Activated T-cell treated with anti-CD3 and anti-CD28 coated beads, Interleukin-2, amount 50 U/mL, for 1 hour (primary cell): Measurements from ENCODE around the gene GPR176.

Source experiments
- DNase-seq: peaks from one replicate; pipeline ENCODE4 v3.0.0-alpha.2; 2020

The GPR176 gene, protein sequence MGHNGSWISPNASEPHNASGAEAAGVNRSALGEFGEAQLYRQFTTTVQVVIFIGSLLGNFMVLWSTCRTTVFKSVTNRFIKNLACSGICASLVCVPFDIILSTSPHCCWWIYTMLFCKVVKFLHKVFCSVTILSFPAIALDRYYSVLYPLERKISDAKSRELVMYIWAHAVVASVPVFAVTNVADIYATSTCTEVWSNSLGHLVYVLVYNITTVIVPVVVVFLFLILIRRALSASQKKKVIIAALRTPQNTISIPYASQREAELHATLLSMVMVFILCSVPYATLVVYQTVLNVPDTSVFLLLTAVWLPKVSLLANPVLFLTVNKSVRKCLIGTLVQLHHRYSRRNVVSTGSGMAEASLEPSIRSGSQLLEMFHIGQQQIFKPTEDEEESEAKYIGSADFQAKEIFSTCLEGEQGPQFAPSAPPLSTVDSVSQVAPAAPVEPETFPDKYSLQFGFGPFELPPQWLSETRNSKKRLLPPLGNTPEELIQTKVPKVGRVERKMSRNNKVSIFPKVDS

DNA sequence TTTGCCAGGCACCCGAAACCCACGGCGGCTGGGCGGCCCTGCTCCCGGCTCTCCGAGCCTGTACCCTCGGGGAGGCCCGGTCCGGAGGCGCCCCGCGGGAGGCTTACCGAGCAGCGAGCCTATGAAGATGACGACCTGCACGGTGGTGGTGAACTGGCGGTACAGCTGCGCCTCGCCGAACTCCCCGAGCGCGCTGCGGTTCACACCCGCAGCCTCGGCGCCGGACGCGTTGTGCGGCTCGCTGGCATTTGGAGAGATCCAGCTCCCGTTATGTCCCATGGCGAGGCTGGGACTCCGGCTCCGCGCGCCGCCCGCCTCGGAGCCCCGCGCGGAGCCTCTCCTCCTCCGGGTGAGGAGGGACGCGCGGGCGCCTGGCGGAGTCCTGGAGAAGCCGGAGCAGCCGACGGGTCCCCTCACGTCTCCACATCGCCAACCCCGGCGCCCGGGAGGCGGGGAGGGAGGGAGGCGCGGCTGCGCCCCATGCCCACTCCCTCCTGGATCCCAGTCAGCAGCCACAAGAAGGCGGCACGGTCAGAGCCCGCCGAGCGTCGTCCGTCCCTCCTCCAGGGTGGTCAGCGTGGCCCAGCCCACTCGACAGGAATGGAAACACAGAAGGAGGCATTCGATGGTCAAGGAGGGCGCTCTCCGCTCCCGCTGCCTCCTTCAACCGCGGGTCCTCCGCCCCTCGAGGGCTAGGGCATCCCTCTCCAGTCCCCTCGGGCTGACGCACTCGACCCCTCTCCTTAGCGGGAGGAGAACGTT is at the start of gene GPR176:
TSS of gene GPR176 (minus strand) at position 519 of the 762 bp plus-strand sequence. CDS start at position 279, 240 bp downstream.
- peak; percentile 50 for DNase-seq

DNA sequence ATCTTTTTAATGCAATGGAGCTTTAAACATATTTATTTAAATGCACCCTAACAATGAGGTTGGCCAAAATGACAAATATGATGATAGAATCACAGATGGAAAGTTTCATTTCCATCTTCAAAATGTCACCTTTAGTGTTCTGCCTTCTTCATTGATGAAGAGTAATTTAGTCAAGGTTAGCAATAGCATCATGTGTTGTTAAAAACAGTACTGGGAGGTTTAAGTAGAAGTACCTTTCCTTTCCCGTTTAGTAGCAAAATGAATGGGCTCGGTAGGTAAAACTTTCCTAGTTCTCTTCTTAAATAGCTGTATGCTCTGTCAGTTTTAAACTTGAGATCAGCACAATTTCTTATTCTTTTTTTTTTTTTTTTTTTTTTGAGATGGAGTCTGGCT is 48.9 kb upstream of the GPR176 start:
- DNase-seq: no peak

DNA sequence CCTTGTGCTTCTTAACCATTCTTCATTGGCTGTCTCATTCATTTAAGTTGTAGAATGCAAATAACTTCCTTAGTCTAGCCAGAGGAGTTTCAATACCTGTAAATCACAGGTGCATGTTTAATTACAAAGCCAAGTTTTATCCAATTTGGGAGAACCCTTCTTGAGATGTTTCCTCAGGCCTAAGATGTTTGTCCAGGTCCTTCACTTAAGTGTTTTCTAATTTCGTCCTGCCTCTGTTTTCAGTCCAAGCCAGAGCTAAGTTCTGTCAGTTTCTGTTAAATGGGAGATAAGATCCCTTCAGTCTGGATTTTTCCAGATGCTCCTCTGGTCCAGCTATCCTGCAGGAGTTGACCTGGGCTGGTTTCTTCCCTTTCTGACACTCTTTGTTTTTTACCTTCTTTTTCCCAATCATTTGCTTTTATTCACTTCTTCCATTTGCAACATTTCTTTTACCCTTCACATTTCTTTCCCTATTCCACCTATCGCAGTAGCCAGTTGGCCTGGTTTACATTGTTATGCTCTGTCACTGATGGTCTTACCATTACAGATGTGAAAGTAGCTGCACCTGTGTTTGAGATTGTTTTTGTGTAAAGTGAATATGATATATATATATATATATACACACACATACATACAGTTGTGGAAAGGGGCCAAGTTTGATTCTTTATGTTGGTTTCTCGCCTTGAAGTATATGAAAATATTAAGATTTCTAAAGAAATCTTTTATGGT is 48.4 kb upstream of the GPR176 start:
- DNase-seq: no peak

DNA sequence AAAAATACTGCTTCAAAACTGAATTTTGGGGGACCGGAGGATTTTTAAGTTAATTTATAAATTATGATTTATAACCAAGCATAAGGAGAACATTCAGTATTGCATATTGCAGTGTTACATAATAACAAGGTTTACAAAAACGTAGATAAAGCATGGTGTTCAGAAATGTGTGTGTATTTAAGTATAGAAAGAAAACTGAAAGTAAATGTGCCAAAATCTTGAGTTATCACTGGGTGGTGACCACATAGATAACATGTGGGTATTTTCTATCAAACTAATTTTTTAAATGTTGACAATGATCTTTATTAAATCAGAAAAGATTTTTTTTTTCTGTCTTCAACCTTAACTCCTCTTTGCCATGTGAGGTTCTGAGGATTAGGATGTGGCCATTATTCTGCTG is 46.5 kb upstream of the GPR176 start:
- DNase-seq: no peak

DNA sequence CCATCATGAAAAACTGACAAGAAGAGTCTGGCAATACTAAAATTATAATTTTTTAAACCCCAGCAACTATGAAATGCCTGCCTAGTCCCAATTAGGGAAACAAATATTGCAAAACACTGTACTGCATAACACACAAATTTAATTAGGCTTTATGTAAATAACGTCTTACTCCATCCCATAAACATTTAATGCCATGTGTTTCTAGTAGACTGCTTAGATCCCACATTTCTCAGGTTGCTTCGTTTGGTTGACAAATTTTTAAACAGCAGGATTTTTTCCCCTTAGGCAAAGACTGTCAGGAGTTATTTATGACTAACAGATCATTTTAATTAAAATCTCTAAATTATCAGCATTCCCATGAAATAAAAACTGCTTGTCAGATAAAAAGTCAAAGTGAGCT is 43.7 kb upstream of the GPR176 start:
- no peak for DNase-seq

DNA sequence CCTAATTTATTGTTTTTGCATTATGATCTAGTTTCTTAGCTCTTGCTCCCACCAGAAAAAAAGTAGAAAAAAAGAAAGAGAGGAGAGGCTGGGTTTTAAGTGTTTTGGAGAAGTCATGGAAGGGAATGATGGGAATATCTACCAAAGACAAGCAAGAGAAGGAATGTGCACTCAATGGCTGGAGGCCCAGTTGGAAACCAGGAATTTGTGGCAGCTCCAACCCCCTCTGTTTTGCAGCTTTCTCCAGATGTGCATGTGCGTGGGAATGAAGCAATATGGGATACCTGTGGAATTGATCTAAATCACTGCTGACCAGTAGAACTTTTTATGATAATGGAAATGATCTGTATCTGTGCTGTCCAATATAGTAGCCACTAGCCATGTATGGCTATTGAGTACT is 41.0 kb upstream of the GPR176 start:
- no peak for DNase-seq

DNA sequence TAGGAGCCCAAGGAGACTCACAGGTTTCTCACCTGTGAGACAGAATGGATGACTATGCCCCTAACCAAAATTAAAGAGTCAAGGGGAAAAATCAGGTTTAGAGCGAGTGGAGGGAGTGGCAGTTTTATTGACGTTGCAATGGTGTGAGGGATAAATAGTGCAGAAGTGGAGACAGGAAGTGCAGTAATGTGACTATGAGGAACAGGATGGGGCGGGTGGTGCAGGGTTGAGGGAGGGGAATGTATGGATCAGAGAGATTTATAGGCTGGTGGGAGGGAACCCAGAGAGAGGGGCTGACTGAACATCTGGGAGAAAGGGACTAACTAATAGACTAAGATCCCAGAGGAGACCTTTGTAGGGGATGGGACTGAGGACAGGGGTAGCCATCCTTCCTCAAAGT is 40.3 kb upstream of the GPR176 start:
- no peak for DNase-seq

DNA sequence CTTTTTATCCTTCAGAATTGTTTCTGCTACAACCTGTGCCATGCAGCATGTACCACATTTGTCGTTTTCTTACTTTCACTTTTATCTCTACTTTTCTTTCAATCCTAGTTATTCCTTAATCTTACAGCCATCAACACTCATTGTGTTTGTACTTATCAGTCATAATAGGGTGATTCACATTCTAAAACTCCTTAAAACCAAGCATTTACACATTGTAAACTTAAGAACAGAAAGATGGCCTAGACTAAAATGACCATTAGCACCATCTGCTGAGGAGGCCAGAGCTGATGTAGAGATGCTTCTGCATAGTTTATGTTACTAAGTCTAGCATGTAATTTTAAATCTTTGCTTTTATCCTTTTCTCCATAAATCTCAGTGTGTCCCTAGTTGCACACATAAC is 39.3 kb upstream of the GPR176 start:
- DNase-seq: no peak

DNA sequence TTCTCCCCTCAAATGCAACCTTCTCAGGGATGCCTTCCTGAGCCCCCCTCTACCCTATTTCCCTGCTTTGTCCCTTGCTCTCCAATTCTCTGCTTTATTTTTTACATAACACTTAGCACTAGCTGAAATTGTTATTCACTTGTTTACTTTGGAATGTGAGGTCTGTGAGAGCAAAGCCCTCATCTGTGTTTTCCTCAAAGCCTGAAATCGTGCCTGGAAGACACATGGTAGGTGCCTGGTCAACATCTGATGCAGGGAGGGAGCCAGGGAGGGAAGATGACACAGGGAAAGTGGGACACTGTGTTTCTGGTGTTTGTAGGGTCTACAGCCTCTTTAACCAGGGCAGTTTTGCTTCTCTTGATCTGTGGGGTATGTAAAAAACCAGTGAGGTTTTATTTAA is 37.4 kb upstream of the GPR176 start:
- no peak for DNase-seq

DNA sequence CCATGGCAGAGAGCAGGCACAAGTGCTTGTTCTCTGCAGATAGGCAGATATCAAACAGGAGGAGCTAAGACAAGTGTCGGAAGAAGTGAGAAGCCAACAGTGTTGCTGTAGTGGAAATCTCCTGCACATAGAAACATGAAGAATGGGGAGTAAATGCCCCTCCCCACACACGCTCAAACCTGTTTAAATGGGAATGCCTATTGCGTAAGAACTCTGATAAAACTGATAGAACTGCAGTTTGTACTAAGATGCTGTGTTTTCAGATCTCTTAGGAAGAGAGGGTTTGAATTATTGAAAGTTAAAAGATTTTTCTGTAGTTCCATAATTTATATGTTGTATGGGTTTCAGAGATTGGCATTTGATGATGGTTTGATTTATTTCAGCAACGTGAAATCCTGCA is 33.5 kb upstream of the GPR176 start:
- DNase-seq: no peak

DNA sequence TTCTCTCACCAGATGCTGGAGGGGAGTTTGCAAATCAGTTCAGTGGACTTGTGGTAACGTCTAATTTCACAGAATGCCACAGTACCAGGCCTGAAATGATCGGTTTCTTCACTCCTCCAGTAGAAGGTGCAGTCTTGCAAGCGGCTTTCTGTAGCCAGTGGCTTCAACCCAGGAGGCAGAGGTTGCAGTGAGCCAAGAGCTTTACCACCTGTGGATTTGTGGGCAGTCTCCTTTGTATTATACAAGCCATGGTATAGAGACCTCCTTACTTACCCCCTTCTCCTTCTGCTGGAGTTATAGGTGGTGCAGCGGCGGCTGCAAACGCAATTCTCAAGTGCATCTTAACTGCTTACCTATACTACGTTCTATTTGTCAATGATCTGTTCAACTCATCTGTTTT is 31.5 kb upstream of the GPR176 start:
- DNase-seq: no peak

DNA sequence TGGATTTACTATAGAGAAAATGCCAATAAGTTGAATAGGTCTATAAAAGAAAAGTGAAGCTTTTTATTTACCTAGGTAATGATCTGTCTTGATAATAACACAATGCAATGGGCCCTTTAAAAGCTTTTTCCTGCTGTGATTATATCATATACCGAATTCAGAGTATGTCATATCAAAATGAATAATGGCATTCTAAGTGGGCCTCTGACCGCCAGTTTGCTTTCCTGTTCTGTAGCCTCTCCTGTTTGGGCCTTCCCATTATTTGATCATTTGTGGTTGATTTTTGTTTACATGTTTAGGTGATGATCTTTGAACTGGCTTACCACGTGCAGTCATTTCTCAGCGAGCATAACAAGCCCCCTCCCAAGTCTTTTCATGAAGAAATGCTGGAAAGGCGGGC is 28.8 kb upstream of the GPR176 start:
- no peak for DNase-seq

DNA sequence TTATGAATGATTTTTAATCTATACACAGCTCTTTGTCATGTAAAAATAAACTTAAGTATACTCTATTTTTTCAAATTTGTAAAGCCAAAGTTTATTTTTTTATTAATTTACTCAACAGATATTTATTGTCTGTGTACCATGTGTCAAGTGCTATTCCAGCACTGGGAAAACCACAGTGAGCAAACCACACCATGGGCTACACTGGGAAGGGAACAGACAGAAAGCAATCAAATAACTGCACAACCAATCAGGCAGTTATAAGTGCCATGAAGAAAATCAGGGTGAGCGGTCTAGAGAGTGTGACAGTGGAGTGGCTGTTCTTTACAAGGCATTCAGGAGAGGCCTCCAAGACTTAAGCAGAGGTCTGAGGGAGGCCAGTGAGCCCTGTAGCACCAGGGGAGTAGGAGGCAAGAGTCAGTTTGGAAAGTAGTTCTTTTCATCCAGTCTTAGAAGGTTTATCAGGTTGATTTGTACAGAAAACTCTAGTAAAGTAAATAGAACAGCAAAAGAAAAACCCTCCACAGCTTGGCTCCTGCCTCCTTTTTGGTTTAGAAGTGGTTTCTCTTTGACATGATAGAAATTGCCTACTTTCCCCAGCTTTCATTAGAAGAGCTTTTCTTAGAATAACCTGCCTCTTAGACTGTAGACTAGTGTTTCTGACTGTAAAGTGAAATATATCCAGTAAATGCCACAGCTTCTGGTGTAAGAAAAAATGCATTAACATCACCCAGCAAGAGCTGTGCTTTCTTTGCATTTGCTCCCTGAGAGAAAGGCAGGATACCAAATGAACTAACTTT is 27.5 kb upstream of the GPR176 start:
- DNase-seq: no peak

DNA sequence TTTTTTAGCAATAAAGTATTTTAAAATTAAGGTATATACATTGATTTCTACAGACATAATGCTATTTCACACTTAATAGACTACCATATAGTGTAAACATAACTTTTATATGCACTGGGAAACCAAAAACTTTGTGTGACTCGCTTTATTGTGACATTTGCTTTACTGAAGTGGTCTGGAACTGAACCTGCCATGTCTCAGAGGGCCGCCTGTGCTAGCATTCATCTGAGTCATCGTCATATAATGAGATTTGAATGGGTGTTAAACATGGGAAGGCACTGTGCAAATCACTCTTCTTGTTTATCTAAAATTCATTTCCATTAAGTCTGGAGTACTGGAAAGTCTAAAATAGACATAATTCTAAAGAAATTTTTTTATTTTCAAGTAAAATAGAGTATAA is 26.8 kb upstream of the GPR176 start:
- DNase-seq: no peak

DNA sequence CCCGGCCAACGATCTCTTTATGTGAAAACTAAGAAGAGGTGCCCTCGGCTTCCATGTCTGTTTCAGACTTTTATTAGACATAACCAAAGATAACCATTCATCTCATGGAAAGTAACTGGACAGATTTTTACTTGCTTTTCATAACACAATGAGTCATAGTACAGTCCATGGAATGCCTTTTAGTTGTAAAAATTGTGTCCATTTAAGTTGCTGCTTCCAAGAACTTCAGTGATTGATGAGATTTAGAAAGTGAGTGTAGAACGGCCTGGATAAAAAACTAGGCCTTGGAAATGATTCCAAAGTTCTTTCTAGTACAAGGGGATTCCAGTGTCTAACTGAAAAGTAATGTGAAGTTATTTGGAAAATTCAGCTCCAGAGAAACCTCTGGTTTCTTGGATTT is 24.7 kb upstream of the GPR176 start:
- DNase-seq: no peak

DNA sequence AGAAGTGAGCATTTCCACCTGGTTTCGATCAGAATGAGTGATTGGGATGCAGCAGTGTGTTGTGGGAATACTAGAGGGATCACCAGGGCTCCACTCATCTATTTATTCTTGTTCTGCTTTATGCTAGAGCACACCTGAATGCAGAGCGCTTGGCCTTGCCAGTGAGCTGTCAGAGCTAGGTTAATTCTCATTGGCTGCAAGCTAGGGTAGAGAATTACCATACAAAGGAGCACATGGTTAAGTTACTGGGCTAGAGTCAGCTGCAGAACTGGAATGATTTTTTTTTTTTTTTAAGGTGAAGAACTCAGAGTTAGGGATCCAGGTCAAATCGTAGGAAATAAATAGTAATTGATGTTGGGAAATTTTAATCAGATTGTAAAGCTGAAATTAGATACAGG is 22.7 kb upstream of the GPR176 start:
- no peak for DNase-seq

DNA sequence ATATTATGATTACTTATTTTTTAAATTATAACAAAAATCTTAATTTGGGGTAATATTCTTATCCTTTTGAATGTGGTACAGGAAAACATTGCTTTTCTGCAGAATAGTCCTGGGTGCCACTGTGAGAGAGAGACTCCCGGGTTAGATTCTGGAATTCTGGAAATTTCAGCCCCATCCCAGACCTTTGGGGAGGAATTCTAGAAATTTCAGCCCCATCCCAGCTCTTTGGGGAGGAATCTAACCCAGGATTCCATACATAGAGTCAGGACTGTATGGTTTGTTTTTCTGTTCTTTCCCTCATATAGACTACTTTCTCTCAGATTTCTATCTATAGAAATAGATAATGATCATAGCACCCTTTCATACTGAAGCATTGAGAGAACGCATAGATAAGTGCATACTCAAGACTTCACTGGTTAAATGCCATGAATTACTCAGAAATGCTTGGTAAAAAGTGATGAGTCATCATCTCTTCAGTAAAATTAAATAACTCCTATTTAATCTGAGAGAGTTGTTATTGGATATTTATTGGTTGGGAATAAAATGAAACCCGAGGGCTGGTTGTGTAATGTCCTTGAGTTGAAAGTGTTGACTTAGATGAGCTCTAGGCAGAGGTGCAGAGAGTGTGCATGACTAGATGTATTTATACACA is 22.2 kb upstream of the GPR176 start:
- no peak for DNase-seq

DNA sequence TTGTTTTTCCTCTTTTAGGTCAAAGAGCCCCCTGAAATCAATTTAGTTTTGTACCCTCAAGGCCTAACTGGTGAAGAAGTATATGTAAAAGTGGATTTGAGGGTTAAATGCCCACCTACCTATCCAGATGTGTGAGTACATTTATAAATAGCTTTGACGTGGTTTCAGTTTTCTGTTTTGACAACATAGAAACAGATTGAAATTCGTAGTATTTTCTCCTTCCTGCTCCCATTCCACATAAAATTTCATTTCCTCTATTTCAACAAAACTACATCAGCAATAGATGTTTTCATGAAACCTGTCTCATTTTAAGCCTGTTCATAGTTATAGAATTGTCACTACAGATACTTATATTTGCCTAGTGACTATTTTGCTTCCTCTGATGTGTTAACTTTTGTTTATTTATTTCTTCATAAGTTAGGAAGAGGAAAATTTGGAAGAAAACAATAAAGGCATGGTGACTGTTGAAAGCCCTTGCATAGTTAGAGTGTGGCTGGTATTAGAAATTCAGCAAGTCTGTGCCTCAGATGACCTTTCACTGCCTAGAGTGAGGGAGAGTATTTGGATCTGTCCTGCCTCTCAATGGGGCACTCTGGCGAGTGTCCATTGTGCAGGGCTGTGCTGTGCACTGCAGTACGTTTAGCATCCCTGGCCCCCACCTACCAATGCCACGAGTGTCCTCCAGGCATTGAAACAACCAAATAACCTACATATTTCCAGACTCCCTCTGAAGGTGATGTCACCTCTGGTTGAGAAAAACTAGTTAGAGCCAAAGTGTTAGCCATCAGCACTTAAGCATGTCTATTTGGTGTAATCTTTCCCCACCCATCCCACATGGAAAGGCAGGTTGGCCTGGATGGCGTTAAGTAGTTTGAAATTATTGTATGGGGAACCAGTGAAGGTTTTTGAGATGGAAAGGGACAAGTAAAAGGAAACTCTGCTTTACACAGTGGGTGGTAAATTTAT is 19.7 kb upstream of the GPR176 start:
- no peak for DNase-seq

DNA sequence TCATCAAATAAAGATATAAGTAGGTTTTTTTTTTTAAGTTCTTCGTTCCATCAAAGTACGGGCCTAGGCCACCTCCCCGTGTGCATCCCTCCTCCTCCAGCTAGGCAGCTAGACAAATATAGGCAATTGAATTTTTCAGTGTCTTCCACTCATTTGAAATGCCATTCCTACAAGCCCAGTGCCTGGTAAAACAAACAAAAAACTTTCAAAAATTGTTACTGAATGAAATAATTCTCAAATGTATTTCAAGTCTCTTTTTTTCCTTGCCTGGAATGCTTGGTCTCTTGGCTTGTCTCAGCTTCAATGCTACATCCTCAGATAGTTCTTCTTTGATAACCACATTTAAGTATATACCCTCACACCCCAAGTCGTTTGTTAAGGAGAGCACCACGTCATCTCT is 17.6 kb upstream of the GPR176 start:
- no peak for DNase-seq

DNA sequence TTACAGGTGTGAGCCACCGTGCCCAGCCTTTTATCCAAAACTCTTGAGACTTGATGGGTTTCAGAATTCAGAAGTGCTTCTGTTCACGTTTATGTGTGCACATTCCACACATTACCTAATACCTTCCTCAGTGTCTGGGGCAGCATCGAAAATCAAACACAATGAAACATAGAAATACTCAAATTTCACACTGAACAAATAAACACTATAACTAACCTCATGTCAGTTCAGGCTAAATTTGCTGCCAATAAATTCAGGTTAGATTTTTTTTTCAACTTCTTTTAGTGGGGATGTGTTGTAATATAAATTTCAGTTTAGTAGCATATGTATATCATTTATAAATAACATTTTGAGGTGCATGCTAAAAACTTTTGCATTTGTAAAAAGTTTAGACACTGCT is 16.6 kb upstream of the GPR176 start:
- no peak for DNase-seq

DNA sequence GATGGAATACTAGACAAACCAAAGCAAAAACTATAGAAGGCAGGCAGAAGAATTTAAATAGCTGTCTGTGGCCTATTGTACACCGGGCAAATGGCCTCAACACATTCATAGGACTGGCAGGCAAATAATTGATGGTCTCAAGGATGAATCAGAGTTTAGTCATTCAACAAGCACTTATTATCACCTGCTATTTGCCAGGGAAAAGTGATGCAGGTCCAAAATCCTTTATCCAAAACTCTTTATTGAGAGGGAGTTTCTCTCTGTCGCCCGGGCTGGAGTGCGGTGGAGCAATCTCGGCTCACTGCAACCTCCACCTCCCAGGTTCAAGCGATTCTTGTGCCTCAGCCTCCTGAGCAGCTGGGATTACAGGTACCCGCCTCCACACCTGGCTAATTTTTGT is 16.1 kb upstream of the GPR176 start:
- no peak for DNase-seq
